ENCODE measurements around the gene ANKRD13D. TPM values are rescaled to one million over a fixed set of nuclear protein-coding genes. Genes with fewer than 3 reads are reported as not detected.
A peak's percentile ranks its signal among the peaks of the same experiment; 100 is the strongest.

The ANKRD13D gene
- total and polyA plus RNA-seq, 11 donors: 7.6 to 43.6 (median 12.8) TPM

DNA sequence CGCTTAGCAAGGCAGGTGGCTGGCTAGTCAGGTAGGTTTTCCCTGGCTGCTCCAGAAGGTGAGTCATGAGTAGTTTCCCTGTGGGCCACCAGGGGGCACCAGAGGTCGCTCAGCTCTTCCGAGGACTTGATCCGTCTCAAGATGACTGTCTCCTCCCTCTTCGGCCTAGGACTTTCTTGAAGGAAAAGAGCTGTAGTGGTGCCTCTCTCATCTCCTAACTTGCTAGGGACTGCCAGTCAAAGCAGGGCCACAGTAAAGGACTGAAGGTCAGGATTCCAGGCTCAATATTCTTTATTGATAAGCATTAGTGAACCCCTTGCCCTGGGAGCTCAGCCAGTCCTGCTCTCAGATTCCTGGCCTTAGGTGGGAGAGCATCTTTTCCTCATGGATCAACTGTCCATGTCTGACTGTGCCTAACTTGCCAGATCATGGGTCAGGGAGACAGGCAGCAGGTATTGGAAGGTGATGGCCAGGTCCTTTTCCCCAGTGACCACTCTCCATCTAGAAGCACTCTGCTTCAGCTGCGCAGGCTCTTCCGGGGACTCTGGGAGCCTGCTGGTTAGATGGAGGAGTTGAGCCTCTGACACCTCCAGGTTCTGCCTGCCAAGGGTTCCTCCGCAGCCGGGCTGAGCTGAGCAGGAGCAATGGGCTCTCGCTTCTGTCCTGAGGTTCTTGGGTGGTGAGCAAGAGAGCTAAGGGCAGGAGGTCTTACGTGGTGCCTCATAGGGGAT is 62.3 kb downstream of the ANKRD13D start:
- Histone ChIP-seq H3K27me3 (no peaks in the 10 kb centered on the region), H3K4me3 (peak overlapping the region in 5 of 12 donors; percentile 11 to 88 (median 15)), H3K27ac (peak overlapping the region in 11 of 12 donors; percentile 38 to 100 (median 99)), H3K9me3 (no peaks in the 10 kb centered on the region), H3K36me3 (peaks cover 0 to 4% (median 0%) of the 10 kb centered on the region in 9 donors), H3K4me1 (peaks cover 8 to 66% (median 51%) of the 10 kb centered on the region in 12 donors)
- intact Hi-C loops (cut with DNase I): loop anchor here in 2 of 10 donors (2.0 kb wide), 2 partner anchors 153 to 157 kb away; partner anchors contain the start of genes CDK2AP2 (in 1 of the 2) and PITPNM1 (in 1 of the 2)
- 54 to 56% (median 55%) methylated on average over 10 to 11 of the region's 11 CpGs for WGBS, 4 donors
- ATAC-seq (no peak), DNase-seq (peak in 1 of 5 donors; percentile 63)
- TF ChIP-seq, protein P1, sequence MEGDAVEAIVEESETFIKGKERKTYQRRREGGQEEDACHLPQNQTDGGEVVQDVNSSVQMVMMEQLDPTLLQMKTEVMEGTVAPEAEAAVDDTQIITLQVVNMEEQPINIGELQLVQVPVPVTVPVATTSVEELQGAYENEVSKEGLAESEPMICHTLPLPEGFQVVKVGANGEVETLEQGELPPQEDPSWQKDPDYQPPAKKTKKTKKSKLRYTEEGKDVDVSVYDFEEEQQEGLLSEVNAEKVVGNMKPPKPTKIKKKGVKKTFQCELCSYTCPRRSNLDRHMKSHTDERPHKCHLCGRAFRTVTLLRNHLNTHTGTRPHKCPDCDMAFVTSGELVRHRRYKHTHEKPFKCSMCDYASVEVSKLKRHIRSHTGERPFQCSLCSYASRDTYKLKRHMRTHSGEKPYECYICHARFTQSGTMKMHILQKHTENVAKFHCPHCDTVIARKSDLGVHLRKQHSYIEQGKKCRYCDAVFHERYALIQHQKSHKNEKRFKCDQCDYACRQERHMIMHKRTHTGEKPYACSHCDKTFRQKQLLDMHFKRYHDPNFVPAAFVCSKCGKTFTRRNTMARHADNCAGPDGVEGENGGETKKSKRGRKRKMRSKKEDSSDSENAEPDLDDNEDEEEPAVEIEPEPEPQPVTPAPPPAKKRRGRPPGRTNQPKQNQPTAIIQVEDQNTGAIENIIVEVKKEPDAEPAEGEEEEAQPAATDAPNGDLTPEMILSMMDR (IDR thresholded peaks at IDR 0.05): peak; percentile 90 to 98 (median 96)
- TF ChIP-seq POLR2A (IDR thresholded peaks at IDR 0.05): no peak

Other genes starting within 250 kb of the ANKRD13D start
- 100 to 1,000 TPM in 1 of 9 donors, 10 to 100 TPM in 8; 17.1 to 149 (median 36.8) TPM for gene RHOD, start 232.5 kb upstream of the ANKRD13D start, total RNA-seq
- 10 to 100 TPM; 79.2 to 86.2 TPM for gene RHOD, start 232.5 kb upstream of the ANKRD13D start, polyA plus RNA-seq
- 10 to 100 TPM; 26.7 to 66.4 (median 38.6) TPM for gene KDM2A, start 170.0 kb upstream of the ANKRD13D start, total RNA-seq
- 10 to 100 TPM; 23.4 to 33.5 TPM for gene KDM2A, start 170.0 kb upstream of the ANKRD13D start, polyA plus RNA-seq
- 100 to 1,000 TPM in 1 of 9 donors, 10 to 100 TPM in 8; 40.1 to 107 (median 49.6) TPM for gene GRK2, start 22.8 kb upstream of the ANKRD13D start, total RNA-seq
- 10 to 100 TPM; 55.6 to 63.8 TPM for gene GRK2, start 22.8 kb upstream of the ANKRD13D start, polyA plus RNA-seq
- 10 to 100 TPM; 10.8 to 23.9 (median 16.8) TPM for gene SSH3, start 14.2 kb downstream of the ANKRD13D start, total RNA-seq
- gene SSH3, start 14.2 kb downstream of the ANKRD13D start, polyA plus RNA-seq: 1 to 10 TPM; 8.1 to 9.4 TPM
- gene POLD4, start 64.2 kb downstream of the ANKRD13D start, total RNA-seq: 100 to 1,000 TPM in 1 of 9 donors, 10 to 100 TPM in 8; 36.0 to 131 (median 57.1) TPM
- gene POLD4, start 64.2 kb downstream of the ANKRD13D start, polyA plus RNA-seq: 100 to 1,000 TPM in 1 of 2 donors, 10 to 100 TPM in 1; 83.0 to 164 TPM
- gene CLCF1, start 84.3 kb downstream of the ANKRD13D start, total RNA-seq: 1 to 10 TPM in 5 of 9 donors, under 1 TPM in 4; 0.25 to 6.1 (median 1.7) TPM
- 10 to 100 TPM in 1 of 2 donors, under 1 TPM in 1; 0.99 to 17.1 TPM for gene CLCF1, start 84.3 kb downstream of the ANKRD13D start, polyA plus RNA-seq
- gene RAD9A, start 102.7 kb downstream of the ANKRD13D start, total RNA-seq: 1 to 10 TPM; 3.5 to 9.1 (median 5.8) TPM
- 1 to 10 TPM; 7.6 to 8.0 TPM for gene RAD9A, start 102.7 kb downstream of the ANKRD13D start, polyA plus RNA-seq
- gene PPP1CA, start 112.6 kb downstream of the ANKRD13D start, total RNA-seq: 100 to 1,000 TPM in 7 of 9 donors, 10 to 100 TPM in 2; 90.3 to 151 (median 105) TPM
- gene PPP1CA, start 112.6 kb downstream of the ANKRD13D start, polyA plus RNA-seq: 100 to 1,000 TPM in 1 of 2 donors, 10 to 100 TPM in 1; 94.4 to 207 TPM
- 10 to 100 TPM in 1 of 9 donors, 1 to 10 TPM in 4, under 1 TPM in 4; 0.14 to 14.2 (median 1.6) TPM for gene TBC1D10C, start 114.8 kb downstream of the ANKRD13D start, total RNA-seq
- under 1 TPM; 0.61 to 0.88 TPM for gene TBC1D10C, start 114.8 kb downstream of the ANKRD13D start, polyA plus RNA-seq
- 10 to 100 TPM in 5 of 9 donors, 1 to 10 TPM in 4; 3.5 to 33.6 (median 11.8) TPM for gene CARNS1, start 126.4 kb downstream of the ANKRD13D start, total RNA-seq
- 1 to 10 TPM in 1 of 2 donors, under 1 TPM in 1; 0.89 to 6.2 TPM for gene CARNS1, start 126.4 kb downstream of the ANKRD13D start, polyA plus RNA-seq
- 10 to 100 TPM; 19.3 to 32.8 (median 25.2) TPM for gene RPS6KB2, start 139.2 kb downstream of the ANKRD13D start, total RNA-seq
- gene RPS6KB2, start 139.2 kb downstream of the ANKRD13D start, polyA plus RNA-seq: 10 to 100 TPM; 33.3 to 36.0 TPM
- 10 to 100 TPM in 1 of 9 donors, 1 to 10 TPM in 4, under 1 TPM in 4; 0.50 to 11.0 (median 1.3) TPM for gene PTPRCAP, start 148.4 kb downstream of the ANKRD13D start, total RNA-seq
- gene PTPRCAP, start 148.4 kb downstream of the ANKRD13D start, polyA plus RNA-seq: 1 to 10 TPM; 1.1 to 1.4 TPM
- 10 to 100 TPM; 14.6 to 53.3 (median 21.2) TPM for gene CORO1B, start 154.2 kb downstream of the ANKRD13D start, total RNA-seq
- 10 to 100 TPM; 17.1 to 37.0 TPM for gene CORO1B, start 154.2 kb downstream of the ANKRD13D start, polyA plus RNA-seq
- gene GPR152, start 163.4 kb downstream of the ANKRD13D start, total RNA-seq: not detected
- gene GPR152, start 163.4 kb downstream of the ANKRD13D start, polyA plus RNA-seq: not detected
- 1 to 10 TPM in 3 of 9 donors, under 1 TPM in 5, not detected in 1; 0.25 to 4.2 (median 0.61) TPM for gene CABP4, start 166.1 kb downstream of the ANKRD13D start, total RNA-seq
- under 1 TPM; 0.44 to 0.57 TPM for gene CABP4, start 166.1 kb downstream of the ANKRD13D start, polyA plus RNA-seq
- 100 to 1,000 TPM in 2 of 9 donors, 10 to 100 TPM in 7; 67.0 to 146 (median 77.2) TPM for gene TMEM134, start 179.9 kb downstream of the ANKRD13D start, total RNA-seq
- gene TMEM134, start 179.9 kb downstream of the ANKRD13D start, polyA plus RNA-seq: 10 to 100 TPM; 83.6 to 86.8 TPM
- 10 to 100 TPM; 41.7 to 69.2 (median 53.0) TPM for gene AIP, start 193.7 kb downstream of the ANKRD13D start, total RNA-seq
- gene AIP, start 193.7 kb downstream of the ANKRD13D start, polyA plus RNA-seq: 10 to 100 TPM; 73.1 to 96.4 TPM
- 10 to 100 TPM; 24.9 to 69.1 (median 34.3) TPM for gene PITPNM1, start 216.1 kb downstream of the ANKRD13D start, total RNA-seq
- 10 to 100 TPM; 24.2 to 59.9 TPM for gene PITPNM1, start 216.1 kb downstream of the ANKRD13D start, polyA plus RNA-seq
- 100 to 1,000 TPM in 2 of 9 donors, 10 to 100 TPM in 7; 37.0 to 123 (median 59.3) TPM for gene CDK2AP2, start 218.9 kb downstream of the ANKRD13D start, total RNA-seq
- 100 to 1,000 TPM in 1 of 2 donors, 10 to 100 TPM in 1; 82.7 to 461 TPM for gene CDK2AP2, start 218.9 kb downstream of the ANKRD13D start, polyA plus RNA-seq
- gene CABP2, start 234.1 kb downstream of the ANKRD13D start, total RNA-seq: not detected
- gene CABP2, start 234.1 kb downstream of the ANKRD13D start, polyA plus RNA-seq: not detected

Measured in heart left ventricle (tissue), 16 donors.